Panc1 (cell line): Measurements from ENCODE around the gene UGT1A9. TPM values are rescaled to one million over a fixed set of nuclear protein-coding genes. Genes with fewer than 3 reads are reported as not detected.

Experiments used
- ATAC-seq: fragments of 200-7000 bp; cut with Tn5 transposase; 2 replicates; pipeline ENCODE4 v1.9.1; 2020; ENCODE audit warnings: mild to moderate bottlenecking, moderate library complexity
- BruUV-seq: library from RNA; stranded (reverse); fragments of 400-500 nt; replicated peaks from 2 replicates; lab custom pipeline; 2021; lab: Mats Ljungman, UMichigan
- CTCF ChIA-PET: fragments of 300-600 bp; sonication (Branson Sonifier 250); formaldehyde crosslinking; loops from one replicate; lab custom pipeline; 2022; ENCODE audit warnings: antibody characterized with exemption; lab: Charles Lee
- POLR2A ChIA-PET: fragments of 300-600 bp; sonication (Branson Sonifier 250); formaldehyde crosslinking; loops from one replicate; lab custom pipeline; 2022; ENCODE audit warnings: antibody characterized with exemption; lab: Charles Lee
- DNase-seq: peaks from one replicate; pipeline ENCODE4 v3.0.0-alpha.2; 2010; ENCODE audit warnings: low read depth, low spot score
- H3K27ac ChIP-seq: 2 replicates; pipeline ENCODE4 v1.5.1; 2011; ENCODE audit warnings: mild to moderate bottlenecking, low read length, inconsistent platforms
- H3K27me3 ChIP-seq: fragments of 200-500 bp; sonication (Bioruptor generic); 2 replicates; pipeline ENCODE4 v1.6.0; 2014; ENCODE audit warnings: low read length, inconsistent platforms; ENCODE audit not compliant: control insufficient read depth, insufficient read depth
- H3K36me3 ChIP-seq: fragments of 200-500 bp; sonication (Bioruptor generic); 2 replicates; pipeline ENCODE4 v1.5.1; 2014; ENCODE audit warnings: inconsistent platforms, mild to moderate bottlenecking, low read length, moderate library complexity; ENCODE audit not compliant: control insufficient read depth, insufficient read depth
- H3K4me1 ChIP-seq: 2 replicates; pipeline ENCODE4 v1.5.1; 2011; ENCODE audit warnings: inconsistent platforms, mild to moderate bottlenecking, low read length, moderate library complexity; ENCODE audit not compliant: control insufficient read depth, insufficient read depth
- H3K4me3 ChIP-seq, 2 experiments: 2 replicates each; pipeline ENCODE4 v1.5.1; 2011 to 2012; ENCODE audit warnings: low read depth in 2 of 2, low read length in 2 of 2, mild to moderate bottlenecking in 2 of 2, inconsistent platforms in 1 of 2, moderate library complexity in 1 of 2
- H3K9me3 ChIP-seq: fragments of 200-500 bp; sonication (Bioruptor generic); 2 replicates; pipeline ENCODE4 v1.5.1; 2014; ENCODE audit warnings: low read depth, mild to moderate bottlenecking, inconsistent platforms, low read length, moderate library complexity; ENCODE audit not compliant: control insufficient read depth, insufficient read depth
- CTCF ChIP-seq: fragments of 450-650 bp; IDR thresholded peaks from 2 replicates; pipeline ENCODE4 v1.5.1; 2017; ENCODE audit warnings: mild to moderate bottlenecking
- POLR2AphosphoS5 ChIP-seq: IDR thresholded peaks from 2 replicates; pipeline ENCODE4 v1.6.1; 2012; ENCODE audit warnings: mild to moderate bottlenecking, low read depth, low read length, moderate library complexity
- SIN3A ChIP-seq: IDR thresholded peaks from 2 replicates; pipeline ENCODE4 v1.6.1; 2012; ENCODE audit warnings: low read depth, mild to moderate bottlenecking, low read length, moderate library complexity, borderline replicate concordance; ENCODE audit not compliant: insufficient read depth
- TCF7L2 ChIP-seq: IDR thresholded peaks from 2 replicates; pipeline ENCODE4 v1.6.1; 2011; ENCODE audit warnings: mild to moderate bottlenecking, low read depth, low read length, inconsistent platforms
- in situ Hi-C: cut with HindIII; loops from 2 replicates; pipeline ENCODE4 v1.10.0; 2016; ENCODE audit warnings: low sequenced_read_pairs, low pct_unique_long_range_greater_than_20kb
- intact Hi-C: fragments of 100-400 bp; cut with micrococcal nuclease; formaldehyde crosslinking; loops from one replicate; pipeline ENCODE4 v1.10.0; 2022; ENCODE audit not compliant: unreplicated experiment
- total RNA-seq: library from RNA; stranded (reverse); gene quantifications from one replicate; pipeline ENCODE4 v1.2.1, GENCODE V29; 2021; ENCODE audit not compliant: unreplicated experiment
- TF ChIP-seq, protein P1 (sequence below), 2 experiments: IDR thresholded peaks; 2 replicates each; pipeline ENCODE4 v1.6.1; 2011 to 2012; ENCODE audit warnings: low read depth in 2 of 2, control low read depth in 1 of 2, low read length in 1 of 2, mild to moderate bottlenecking in 1 of 2, moderate library complexity in 1 of 2; ENCODE audit not compliant: insufficient read depth in 1 of 2

UGT1A9 gene
- total RNA-seq, 1 experiment from 2014 or later: not detected

- CTCF ChIA-PET: no interaction called here
- Histone ChIP-seq H3K4me3 (no peak overlapping the region), H3K9me3 (no peaks in the 10 kb centered on the region), H3K4me1 (no peaks in the 10 kb centered on the region), H3K36me3 (no peaks in the 10 kb centered on the region), H3K27ac (no peak overlapping the region), H3K27me3 (no peaks in the 10 kb centered on the region)
- in situ Hi-C loops: no loop called here
- POLR2A ChIA-PET: no interaction called here
- intact Hi-C loops: no loop called here
- no TSS peak for BruUV-seq
- TF ChIP-seq SIN3A (no peak), POLR2AphosphoS5 (no peak), CTCF (no peak), TCF7L2 (no peak)
- TF ChIP-seq, protein P1, sequence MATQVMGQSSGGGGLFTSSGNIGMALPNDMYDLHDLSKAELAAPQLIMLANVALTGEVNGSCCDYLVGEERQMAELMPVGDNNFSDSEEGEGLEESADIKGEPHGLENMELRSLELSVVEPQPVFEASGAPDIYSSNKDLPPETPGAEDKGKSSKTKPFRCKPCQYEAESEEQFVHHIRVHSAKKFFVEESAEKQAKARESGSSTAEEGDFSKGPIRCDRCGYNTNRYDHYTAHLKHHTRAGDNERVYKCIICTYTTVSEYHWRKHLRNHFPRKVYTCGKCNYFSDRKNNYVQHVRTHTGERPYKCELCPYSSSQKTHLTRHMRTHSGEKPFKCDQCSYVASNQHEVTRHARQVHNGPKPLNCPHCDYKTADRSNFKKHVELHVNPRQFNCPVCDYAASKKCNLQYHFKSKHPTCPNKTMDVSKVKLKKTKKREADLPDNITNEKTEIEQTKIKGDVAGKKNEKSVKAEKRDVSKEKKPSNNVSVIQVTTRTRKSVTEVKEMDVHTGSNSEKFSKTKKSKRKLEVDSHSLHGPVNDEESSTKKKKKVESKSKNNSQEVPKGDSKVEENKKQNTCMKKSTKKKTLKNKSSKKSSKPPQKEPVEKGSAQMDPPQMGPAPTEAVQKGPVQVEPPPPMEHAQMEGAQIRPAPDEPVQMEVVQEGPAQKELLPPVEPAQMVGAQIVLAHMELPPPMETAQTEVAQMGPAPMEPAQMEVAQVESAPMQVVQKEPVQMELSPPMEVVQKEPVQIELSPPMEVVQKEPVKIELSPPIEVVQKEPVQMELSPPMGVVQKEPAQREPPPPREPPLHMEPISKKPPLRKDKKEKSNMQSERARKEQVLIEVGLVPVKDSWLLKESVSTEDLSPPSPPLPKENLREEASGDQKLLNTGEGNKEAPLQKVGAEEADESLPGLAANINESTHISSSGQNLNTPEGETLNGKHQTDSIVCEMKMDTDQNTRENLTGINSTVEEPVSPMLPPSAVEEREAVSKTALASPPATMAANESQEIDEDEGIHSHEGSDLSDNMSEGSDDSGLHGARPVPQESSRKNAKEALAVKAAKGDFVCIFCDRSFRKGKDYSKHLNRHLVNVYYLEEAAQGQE (IDR thresholded peaks at IDR 0.05; ENCODE audit: insufficient read depth in 1 of 2, low read depth in 2 of 2, low read length in 1 of 2): no peak
- DNase-seq (no peak), ATAC-seq (no peak)
These were observed 69.2 kb downstream of the UGT1A9 start for GRCh38 chr2:233740870-233741269.

GRCh38 chr2:233743464-233744259 is 72.0 kb downstream of the UGT1A9 start:
- intact Hi-C loops (no loop called here), in situ Hi-C loops (no loop called here)
- Histone ChIP-seq H3K36me3 (no peaks in the 10 kb centered on the region), H3K4me1 (no peaks in the 10 kb centered on the region), H3K9me3 (no peaks in the 10 kb centered on the region), H3K4me3 (no peak overlapping the region), H3K27me3 (no peaks in the 10 kb centered on the region), H3K27ac (no peak overlapping the region)
- CTCF ChIA-PET: no interaction called here
- DNase-seq: no peak
- BruUV-seq: no TSS peak
- POLR2A ChIA-PET: no interaction called here
- no peak for ATAC-seq
- TF ChIP-seq CTCF (no peak), POLR2AphosphoS5 (no peak), TCF7L2 (no peak), SIN3A (no peak)
- TF ChIP-seq, protein P1 (IDR thresholded peaks at IDR 0.05; ENCODE audit: insufficient read depth in 1 of 2, low read depth in 2 of 2, low read length in 1 of 2): no peak
